ENCODE measurements around the gene FAM78B.

The FAM78B gene

GRCh38 chr1:166062421-166063070 is 104.3 kb downstream of the FAM78B start:
- no peak for DNase-seq

DNA sequence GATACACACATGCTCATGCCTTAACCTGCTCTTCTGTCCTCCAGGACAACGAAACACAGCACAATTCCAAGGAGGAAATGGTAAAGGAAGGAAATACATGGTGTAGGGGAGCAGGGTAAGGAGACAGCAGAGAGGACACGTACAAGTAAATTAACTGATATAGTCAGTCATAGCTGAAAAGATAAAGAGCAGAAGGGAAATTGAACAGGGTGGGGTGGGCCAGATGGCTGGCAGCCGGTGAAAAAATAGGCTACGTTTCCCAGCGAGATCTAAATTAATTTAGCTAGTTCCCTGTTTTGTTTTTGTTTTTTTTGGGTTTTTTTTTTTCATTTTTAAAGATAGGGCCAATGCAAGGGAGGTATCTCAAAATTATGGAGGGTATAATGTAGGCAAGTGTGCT is 109.2 kb downstream of the FAM78B start:
- DNase-seq = no peak

DNA sequence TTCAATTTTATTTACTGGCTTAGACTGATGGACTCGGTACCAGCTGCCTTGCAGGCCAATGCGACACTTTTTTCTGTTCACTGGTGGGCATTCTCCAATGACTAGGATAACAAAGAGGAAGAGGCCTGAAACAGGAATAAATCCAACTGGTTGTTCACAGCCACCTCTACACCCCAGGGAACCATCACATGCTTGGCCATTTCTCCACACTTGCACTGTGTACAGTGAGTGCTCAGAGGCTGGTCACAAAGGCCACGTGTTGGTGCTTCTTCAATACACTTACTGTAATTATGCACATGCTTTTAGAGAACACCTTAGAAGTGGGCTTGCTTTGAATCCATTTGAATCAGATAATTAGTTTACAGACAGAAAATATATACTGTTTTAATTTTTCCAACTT is 113.4 kb downstream of the FAM78B start:
- no peak for DNase-seq

- no peak for DNase-seq
These were observed 126.4 kb downstream of the FAM78B start for GRCh38 chr1:166040202-166040997.

DNA sequence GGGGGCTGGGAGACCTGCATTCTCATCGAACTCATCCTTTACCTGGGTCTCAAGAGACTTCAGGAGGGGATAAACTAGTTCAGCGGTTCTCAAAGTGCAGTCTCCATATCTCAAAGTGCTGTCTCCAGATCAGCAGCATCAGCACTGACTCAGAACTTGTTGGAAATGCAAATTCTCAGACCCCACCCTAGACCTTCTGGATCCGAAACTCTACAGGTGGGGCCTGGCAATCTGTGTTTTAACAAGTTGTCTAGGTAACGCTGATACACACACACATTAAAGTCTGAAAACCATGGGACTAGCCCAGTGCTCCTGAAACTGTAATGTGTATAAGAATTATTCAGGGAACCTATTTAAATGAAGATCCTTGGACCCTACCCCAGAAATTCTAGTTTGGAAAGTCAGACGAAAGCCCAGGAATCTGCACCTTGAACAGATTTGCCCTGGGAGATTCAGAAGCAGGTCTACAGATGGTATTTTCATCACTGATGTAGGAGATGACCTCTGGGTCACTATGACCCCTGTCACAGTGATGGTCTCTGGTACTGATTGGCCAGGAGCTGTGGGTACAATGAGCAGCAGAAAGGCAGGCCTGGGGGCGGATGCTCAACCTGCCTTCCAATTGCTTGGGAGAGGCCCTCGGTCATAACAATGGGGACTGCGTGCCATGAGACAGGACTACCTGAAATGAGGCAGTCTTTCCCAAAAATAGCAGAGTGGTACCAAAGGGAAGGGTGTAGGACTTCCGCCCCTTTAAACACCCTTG is 127.2 kb downstream of the FAM78B start:
- DNase-seq = no peak

DNA sequence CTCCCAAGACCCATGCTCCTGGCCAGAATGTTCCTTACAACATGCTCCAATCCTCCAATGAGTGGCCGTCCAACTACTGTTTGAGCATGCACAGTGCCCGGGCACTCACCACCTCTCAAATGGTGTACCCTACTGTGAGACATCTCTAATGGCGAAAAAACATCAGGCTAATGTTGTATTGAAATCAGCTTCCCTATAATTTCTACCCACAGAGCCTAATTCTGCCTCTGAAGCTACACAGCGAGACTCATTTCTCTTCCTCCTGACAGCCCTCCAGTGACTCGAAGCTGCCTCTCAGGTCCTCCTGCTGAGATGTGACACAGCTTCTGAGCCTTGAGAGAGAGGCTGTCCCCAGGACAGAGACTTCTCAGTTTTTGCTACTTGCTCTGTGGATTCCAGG is 130.7 kb downstream of the FAM78B start:
- no peak for DNase-seq

- DNase-seq = no peak
These were observed 134.0 kb downstream of the FAM78B start for GRCh38 chr1:166032572-166033371.

DNA sequence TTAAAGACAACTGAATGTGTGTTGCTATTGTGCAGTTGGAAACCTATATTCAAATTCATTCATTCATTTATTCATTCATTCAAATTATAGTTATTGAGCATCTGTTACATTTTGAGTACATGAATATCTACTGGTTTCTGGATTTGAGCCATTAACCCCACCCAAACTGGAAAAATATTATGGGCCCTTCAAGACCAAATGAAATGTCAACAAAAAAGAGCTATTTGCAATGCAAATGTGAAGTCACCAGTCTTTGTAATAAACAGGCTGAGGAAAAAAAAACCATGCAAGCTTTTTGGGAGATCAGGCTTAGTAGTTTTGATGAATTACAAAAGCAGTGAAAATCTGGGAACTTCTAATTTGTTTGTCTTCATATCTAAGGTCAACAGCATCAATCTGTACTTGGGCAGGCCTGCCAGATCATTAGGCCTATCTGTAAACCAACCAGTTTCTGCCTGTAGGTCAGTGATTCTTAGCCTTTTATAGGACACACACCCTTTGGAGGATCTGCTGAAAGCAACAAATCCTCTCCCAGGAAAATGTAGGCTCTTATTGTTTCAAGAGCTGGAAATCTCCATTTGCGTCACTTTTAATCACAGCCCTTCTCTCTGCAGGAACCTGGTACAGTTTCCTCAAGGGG is 134.7 kb downstream of the FAM78B start:
- no peak for DNase-seq

DNA sequence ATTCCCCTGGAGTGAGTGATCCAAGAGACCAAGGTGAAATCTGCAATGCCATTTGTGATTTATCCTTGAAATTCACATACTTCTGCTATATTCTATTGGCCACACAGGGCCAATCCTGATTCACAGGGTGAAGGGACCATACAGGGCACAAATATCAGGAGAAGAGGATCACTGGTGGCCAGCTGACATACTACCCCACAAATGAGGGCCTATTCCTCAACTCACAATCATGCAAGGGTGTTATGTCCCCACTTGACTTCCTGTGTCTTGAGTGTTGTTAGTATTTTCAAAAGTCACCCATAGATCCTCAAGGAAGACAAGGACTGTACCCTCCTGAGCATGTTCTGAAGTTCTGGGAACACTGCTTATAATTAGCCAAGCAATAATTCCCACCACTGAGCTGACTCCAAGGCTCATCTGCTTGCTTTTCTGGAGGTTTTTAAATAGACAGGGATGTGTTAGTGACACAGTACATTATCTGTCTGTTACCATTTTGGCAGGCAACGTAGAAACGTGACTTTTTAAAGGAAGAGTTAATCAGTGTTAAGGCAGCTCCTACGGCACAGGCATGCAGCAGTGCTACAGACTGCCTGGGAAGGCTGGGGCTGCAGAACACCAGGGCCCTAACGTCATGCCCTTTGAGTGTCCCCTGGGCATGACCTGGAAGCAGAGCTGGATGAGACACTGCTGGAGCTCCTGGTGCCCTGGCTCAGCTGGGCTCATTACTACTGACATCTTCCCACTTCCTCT is 137.4 kb downstream of the FAM78B start:
- DNase-seq = no peak

GRCh38 chr1:166026555-166026954 is 140.2 kb downstream of the FAM78B start:
- no peak for DNase-seq

DNA sequence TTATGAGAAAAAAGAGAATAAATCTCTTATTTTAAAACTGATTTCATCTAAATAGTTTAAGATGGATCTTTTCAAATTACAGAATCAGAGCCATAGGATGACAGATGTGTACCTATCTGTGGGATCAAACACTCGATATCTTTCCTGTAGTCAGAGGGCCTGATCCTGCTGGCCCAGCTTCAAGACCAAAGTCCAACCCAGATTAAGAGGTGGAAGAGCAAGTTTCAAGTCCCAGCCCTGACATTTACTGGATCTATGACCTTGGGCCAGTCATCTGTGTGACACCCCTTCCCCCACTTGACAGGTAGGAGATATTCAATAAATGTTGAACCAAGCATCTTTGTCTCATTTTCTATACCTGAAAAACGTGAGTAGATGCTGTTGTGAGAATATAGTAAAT is 140.7 kb downstream of the FAM78B start:
- no peak for DNase-seq

- no peak for DNase-seq
These were observed 146.6 kb downstream of the FAM78B start for GRCh38 chr1:166020210-166020609.
